ENCODE data around the gene SUSD5. TPM values are rescaled to one million over a fixed set of nuclear protein-coding genes. Genes with fewer than 3 reads are reported as not detected.
"Not testable (repeated sequence)": the region's sequence is repeated elsewhere in the genome, so short reads cannot be mapped to it uniquely, and the experiment has no call there.

Gene SUSD5
- total RNA-seq, 1 donor from 2014 or later = 2.1 TPM

DNA sequence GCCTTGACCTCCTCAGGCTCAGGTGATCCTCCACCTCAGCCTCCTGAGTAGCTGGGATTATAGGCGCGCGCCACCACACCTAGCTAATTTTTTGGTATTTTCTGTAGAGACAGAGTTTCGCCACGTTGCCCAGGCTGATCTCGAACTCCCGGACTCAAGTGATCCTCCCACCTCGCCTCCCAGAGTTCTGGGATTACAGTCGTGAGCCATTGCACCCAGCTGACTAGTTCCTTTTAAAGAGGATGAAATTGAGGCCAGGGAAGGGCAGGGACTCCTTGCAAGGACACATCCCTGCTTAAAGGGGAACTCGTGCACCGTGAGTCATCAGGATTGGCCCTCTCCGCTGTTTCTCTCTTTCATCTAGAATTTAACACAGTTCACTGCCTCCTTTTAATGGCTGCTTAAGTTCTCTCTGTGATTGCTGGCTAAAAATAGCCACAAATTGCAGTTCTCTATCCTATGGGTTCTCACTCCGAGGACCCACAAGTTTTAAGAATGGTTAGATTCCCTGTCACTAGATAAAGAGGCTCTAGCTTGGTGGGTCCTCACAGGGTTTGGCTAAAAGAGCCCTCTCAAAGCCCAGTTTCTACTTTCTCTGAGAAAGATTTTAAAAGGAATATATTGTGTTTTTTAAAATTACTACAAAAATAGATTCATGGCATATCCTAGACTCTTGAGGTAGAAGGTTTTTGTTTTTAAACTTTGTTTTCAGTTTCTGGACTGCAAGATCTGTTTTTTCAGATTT, 103.4 kb downstream of the SUSD5 start:
- peak; percentile 83 for DNase-seq (ENCODE audit: low spot score)

DNA sequence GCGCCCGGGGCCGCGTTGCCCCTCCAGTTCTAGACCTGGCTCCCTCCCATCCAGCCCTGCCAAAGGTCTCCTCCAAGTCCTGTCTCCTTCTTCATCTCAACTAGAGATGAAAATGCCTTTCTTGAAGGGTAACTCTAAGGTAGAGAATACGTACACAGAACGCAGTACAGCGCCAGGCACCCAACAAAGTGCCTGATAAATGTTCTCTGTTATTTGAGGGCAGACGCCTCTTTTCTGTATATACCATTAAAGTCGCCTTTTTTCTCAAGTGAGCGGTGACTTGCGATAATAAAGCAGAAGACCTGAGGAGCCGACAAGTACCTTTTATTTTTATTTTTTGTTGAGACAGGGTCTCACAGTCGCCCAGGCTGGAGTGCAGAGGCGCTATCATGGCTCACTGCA, 104.0 kb downstream of the SUSD5 start:
- no peak for DNase-seq (ENCODE audit: low spot score)

DNA sequence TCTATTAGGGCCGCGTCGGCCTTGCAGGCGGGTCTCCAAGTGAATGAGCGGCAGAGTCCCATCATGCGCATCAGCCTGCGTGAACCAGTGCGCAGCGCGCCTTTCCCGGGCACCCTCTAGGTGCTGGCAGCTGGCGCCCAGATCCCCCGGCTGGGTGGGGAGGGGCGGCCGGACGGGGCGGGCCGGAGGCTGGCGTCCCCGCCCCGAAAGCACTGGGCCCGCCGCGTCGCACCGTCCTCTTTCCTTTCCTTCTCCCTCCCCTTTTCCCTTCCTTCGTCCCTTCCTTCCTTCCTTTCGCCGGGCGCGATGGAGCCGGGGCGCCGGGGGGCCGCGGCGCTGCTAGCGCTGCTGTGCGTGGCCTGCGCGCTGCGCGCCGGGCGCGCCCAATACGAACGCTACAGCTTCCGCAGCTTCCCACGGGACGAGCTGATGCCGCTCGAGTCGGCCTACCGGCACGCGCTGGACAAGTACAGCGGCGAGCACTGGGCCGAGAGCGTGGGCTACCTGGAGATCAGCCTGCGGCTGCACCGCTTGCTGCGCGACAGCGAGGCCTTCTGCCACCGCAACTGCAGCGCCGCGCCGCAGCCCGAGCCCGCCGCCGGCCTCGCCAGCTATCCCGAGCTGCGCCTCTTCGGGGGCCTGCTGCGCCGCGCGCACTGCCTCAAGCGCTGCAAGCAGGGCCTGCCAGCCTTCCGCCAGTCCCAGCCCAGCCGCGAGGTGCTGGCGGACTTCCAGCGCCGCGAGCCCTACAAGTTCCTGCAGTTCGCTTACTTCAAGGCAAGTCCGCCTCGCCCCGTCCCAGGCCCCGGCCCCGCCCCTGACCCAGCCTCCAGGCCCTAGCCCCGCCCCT, 104.6 kb downstream of the SUSD5 start, which contains the start of gene CRTAP:
Gene CRTAP, plus strand, starts transcription at position 243 of the 850 bp plus-strand sequence. Its CDS starts 64 bp downstream, at position 307.
- DNase-seq (ENCODE audit: low spot score) = peak; percentile 97

DNA sequence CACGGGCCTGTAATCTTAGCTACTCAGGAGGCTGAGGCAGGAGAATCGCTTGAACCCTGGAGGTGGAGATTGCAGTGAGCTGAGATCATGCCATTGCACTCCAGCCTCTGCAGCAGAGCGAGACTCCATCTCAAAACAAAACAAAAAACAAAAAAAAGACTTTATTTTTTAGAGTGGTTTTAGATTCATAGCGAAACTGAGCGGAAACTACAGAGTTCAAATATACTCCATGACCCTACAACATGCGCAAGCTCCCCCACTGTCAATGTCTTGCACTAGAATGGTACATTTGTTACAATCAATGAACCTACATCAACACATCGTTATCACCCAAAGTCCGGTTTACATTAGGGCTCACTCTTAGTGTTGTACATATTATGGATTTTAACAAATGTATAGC, 107.0 kb downstream of the SUSD5 start:
- no peak for DNase-seq (ENCODE audit: low spot score)

DNA sequence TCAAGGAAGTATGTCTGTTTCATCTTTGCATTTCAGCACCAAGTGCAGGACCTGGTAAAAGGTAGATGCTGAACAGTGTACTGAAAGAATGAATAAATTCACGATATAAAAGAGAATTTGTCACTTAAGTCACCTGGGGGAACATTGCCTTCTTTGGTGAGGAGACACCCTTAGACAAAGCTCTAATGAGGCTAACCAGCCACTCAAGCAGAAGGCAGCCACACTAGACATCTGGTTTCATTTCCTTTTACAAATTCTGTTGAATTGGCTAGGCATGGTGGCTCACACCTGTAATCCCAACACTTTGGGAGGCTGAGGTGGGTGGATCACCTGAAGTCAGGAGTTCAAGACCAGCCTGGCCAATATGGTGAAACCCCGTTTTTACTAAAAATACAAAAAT, 111.8 kb downstream of the SUSD5 start:
- DNase-seq (ENCODE audit: low spot score) = not testable (repeated sequence)

DNA sequence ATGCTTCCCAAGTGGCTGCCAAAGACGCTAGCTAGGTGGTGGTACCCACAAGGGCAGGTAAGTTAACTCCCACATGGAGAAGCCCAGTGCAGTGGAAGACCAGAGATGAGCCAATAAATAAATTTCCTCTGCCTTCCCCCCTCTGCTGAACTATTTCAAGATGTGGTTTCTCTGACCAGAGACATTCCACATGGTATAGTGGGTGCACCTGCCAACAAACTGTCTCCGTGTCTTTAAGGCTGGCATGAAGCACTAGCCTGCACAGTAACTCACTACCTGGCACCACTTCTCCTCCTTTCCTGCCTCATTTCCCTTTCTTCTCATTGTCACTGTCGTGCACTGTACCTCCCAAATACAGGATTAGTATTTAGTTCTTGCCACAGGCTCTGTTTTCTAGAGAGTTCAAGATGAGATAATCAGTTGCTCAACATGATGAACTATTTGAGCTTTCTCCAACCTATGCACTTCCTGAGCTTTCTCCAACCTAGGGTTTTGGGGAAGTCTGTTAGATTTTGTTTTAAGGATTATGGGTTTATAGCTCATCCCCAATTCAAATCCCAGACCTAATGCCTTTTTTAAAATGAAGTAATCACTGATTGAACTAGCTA, 113.2 kb downstream of the SUSD5 start:
- no peak for DNase-seq (ENCODE audit: low spot score)

DNA sequence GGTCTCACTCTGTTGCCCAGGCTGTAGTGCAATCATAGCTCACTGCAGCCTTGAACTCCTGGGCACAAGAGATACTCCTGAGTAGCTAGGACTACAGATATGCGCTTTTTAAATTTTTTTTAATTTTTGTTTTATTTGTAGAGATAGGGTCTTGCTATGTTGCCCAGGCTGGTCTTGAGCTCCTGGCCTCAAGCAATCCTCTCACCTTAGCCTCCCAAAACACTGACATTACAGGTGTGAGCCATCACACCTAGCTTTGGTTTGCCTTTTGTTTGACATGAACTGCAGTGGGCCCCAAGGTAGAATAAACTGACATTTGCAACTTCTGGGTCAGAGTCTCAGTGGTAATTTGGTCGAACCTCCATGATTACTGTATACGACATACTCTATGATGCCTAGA, 113.8 kb downstream of the SUSD5 start:
- no peak for DNase-seq (ENCODE audit: low spot score)

DNA sequence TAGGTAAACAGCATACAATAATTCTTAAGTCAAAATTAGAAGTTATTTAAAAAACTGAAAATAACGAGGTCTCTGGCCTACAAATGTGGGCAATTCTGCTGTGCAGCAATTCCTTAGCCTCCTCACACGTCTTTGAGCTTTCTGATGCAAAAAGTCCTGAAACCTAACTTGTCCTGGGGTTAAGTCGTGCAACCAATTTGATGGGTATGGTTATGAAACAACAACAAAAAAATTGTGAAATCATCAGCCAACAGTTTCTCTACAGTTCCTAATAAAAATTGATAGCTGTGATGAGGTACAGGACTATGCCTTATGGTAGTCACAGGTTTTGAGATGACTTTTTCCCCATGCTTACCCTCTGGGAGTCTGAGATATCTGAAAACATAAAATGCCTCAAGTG, 115.1 kb downstream of the SUSD5 start:
- DNase-seq (ENCODE audit: low spot score) = no peak

DNA sequence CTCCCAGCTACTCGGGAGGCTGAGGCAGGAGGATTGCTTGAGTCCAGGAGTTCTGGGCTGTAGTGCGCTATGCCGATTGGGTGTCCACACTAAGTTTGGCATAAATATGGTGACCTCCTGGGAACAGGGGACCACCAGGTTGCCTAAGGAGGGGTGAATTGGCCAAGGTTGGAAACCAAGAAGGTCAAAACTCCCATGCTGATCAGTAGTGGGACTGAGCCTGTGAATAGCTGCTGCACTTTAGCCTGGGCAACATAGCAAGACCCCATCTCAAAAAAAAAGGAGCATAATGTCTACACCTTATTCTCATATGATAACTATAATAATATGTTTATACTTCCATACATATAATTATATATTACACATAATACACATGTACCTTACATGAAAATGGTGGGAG, 115.6 kb downstream of the SUSD5 start:
- DNase-seq (ENCODE audit: low spot score) = no peak

DNA sequence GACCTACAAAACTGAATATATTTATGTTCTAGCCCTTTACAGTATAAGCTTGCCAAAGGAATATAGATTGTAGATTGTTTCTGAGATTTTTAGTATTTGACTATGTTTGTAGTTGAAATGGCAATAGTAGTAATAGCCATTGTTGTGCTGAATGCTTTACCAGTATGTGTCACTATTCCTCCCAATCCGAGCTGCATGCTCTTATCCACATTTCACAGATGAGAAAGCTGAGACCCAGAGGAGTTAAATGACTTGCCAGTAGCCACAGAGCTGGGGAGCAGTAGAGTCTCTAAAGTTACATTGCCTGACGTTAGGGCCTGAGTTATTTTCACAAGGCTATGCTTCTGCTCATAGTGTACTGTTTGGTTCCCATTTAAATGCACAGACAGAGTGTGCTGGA, 118.4 kb downstream of the SUSD5 start:
- DNase-seq (ENCODE audit: low spot score) = no peak

Other genes starting within 250 kb of the SUSD5 start
- gene GLB1, start 121.7 kb downstream of the SUSD5 start, total RNA-seq = 66.5 TPM
- 13.4 TPM for gene TMPPE, start 121.7 kb downstream of the SUSD5 start, total RNA-seq
- 167 TPM for gene CRTAP, start 104.8 kb downstream of the SUSD5 start, total RNA-seq
- gene FBXL2, start 58.6 kb upstream of the SUSD5 start, total RNA-seq = 17.8 TPM
- 73.7 TPM for gene UBP1, start 221.6 kb upstream of the SUSD5 start, total RNA-seq

All from ureter (tissue), 1 donor.